ENCODE measurements around the gene FSIP1.

Gene FSIP1

DNA sequence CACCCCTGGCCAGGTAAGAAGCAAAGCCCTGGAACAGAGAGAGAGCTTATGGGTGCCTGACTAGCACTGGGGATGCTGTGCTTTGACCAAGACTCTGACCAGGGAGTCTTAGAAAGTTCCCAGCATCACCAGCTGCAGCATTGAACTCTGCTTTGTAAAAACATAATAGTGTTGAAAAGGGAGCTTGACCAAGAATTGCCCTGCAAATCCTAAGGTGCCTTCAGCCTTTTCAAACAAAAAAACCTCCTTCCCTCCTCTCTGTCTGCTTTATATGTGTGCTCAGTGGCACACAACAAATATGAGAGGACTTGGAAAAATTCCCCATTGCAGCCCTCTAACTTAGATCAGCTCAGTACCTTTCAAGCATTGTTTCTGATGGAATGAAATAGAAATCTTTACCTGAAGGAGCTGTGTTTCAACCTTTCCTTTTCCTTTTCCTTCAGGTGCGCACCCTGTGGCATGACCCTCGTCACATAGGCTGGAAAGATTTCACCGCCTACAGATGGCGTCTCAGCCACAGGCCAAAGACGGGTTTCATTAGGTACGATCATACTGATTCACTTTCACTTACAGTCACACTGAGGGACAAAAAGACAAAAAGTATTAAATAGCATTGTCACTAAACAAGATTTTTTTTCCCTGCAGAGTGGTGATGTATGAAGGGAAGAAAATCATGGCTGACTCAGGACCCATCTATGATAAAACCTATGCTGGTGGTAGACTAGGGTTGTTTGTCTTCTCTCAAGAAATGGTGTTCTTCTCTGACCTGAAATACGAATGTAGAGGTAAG is 188.8 kb downstream of the FSIP1 start:
- DNase-seq (ENCODE audit: low spot score), result no peak

DNA sequence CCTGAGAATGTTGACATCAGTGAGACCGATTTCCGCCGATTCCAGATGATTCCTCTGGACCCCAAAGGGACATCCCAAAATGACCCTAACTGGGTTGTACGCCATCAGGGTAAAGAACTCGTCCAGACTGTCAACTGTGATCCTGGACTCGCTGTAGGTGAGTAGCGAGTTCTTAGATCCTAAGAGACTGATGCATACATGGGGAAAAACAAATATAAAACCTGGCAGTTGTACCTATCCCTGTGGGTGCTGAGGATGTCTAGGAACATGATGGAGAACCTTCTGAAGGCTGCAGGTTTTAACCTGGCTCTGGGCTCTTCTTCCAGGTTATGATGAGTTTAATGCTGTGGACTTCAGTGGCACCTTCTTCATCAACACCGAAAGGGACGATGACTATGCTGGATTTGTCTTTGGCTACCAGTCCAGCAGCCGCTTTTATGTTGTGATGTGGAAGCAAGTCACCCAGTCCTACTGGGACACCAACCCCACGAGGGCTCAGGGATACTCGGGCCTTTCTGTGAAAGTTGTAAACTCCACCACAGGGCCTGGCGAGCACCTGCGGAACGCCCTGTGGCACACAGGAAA is 189.5 kb downstream of the FSIP1 start:
- no peak for DNase-seq (ENCODE audit: low spot score)

DNA sequence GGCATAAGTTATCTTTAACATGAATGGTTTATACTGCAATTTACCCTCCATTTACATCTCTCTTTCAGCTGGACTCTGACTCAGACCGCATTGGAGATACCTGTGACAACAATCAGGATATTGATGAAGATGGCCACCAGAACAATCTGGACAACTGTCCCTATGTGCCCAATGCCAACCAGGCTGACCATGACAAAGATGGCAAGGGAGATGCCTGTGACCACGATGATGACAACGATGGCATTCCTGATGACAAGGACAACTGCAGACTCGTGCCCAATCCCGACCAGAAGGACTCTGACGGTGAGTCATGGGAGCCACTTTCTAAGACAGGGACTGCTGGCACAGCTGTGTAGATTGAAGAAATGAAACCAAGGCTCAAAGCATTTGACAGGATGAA is 190.1 kb downstream of the FSIP1 start:
- DNase-seq (ENCODE audit: low spot score), result no peak

DNA sequence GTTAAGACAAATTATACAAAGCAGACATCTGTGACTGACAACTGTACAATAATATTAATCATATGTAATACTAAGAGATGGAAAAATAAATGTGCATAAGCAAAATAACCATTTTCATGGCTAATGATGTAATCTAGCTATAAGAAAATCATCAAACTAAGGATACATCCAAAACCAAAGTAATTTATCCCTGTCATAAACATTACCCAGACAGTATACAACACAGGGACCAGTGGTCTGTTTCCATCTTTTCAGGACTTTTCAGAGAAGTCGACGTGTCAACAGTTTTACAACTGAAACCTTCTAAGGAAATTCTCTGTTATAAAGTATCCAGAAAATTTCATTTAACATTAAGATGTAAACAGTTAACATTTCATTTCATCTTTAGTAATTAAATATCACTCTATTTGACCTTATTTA is 190.7 kb downstream of the FSIP1 start:
- DNase-seq (ENCODE audit: low spot score), result no peak

DNA sequence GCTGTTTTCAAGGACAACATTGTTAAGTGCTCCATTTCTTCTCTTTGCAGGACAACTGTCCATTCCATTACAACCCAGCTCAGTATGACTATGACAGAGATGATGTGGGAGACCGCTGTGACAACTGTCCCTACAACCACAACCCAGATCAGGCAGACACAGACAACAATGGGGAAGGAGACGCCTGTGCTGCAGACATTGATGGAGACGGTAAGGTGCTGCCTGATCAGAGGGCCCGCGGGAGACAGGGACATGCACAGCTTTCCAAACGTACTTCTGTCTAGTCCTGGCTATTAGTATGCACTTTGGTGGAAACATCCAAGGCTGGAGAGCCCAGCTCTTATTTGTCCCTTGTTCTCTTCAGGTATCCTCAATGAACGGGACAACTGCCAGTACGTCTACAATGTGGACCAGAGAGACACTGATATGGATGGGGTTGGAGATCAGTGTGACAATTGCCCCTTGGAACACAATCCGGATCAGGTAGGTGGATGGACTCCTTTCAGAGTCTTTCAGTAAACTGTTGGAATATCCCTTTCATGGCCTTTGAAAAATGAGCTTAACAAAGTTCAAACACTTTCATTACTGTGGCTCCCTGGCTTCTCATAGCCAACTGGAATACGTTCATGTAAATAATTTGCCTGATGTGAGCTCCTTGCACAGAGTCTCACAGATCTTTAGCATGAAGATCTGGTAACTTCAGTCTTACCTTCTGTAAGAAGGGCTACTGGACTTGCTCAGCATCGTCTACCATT is 191.3 kb downstream of the FSIP1 start:
- DNase-seq (ENCODE audit: low spot score), result no peak

DNA sequence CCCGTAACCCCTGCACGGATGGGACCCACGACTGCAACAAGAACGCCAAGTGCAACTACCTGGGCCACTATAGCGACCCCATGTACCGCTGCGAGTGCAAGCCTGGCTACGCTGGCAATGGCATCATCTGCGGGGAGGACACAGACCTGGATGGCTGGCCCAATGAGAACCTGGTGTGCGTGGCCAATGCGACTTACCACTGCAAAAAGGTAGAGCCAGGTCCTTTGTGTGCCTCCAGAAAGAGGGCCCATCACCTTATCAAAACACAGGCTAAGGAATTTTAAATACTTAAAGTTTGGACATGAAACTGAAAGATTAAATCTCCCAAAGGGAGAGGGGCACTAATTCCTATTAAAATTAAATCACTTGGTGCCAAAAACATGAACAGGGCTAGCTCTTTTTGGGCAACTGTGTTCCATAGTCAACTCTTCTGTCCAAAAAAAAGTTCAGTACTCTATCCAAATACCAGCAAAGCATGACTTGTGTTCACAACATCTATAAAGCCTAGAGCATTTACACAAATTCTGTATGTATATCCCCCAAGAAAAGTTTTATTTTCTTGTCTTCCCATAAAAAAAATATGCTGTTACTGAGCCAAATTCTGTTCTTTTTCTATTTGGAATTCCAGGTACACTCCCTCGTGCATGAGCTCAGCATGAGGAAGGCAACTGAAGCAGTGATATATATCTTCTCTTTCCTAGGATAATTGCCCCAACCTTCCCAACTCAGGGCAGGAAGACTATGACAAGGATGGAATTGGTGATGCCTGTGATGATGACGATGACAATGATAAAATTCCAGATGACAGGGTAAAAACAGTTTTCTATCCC is 192.6 kb downstream of the FSIP1 start:
- DNase-seq (ENCODE audit: low spot score), result no peak

DNA sequence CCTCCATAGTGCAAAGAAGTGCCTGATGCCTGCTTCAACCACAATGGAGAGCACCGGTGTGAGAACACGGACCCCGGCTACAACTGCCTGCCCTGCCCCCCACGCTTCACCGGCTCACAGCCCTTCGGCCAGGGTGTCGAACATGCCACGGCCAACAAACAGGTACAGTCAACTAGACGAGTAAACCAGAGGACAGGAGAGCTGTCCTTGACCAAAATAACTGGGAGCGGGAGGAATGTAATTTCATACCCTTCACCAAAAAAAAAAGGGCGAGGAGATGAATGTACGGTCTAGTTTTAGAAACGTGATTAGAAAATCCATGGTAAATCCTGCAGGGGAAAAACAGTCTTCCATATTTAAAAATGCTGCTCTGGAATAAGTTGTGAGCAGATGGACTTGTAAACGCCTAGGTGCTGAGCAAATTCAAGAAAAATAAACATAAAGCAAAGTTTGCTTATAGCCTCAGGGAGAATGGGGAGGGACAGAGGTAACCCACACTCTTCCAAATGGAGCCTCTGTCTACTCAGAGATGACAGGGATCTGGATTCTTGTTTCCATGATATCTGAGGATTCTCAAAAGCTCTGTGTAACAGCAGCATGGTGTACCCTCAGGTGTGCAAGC is 193.3 kb downstream of the FSIP1 start:
- DNase-seq (ENCODE audit: low spot score), result no peak

DNA sequence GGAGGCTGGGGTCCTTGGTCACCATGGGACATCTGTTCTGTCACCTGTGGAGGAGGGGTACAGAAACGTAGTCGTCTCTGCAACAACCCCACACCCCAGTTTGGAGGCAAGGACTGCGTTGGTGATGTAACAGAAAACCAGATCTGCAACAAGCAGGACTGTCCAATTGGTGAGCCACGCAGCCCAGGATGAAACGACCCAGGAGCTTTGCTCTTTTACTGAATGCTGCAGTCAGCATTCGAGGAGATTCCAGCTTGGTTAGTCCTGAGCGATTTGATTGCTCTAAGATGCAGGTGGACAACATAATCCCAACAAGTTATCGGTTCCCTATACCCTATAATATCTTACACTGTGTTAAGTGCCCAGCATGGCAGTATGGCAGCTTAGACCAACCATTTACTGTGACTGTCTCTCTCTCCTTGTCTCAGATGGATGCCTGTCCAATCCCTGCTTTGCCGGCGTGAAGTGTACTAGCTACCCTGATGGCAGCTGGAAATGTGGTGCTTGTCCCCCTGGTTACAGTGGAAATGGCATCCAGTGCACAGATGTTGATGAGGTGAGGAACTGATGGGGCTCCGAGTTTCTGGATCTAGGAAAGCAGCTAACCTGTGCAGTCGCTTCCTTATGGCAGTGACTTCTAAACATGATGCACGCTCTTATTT is 194.0 kb downstream of the FSIP1 start:
- no peak for DNase-seq (ENCODE audit: low spot score)

DNA sequence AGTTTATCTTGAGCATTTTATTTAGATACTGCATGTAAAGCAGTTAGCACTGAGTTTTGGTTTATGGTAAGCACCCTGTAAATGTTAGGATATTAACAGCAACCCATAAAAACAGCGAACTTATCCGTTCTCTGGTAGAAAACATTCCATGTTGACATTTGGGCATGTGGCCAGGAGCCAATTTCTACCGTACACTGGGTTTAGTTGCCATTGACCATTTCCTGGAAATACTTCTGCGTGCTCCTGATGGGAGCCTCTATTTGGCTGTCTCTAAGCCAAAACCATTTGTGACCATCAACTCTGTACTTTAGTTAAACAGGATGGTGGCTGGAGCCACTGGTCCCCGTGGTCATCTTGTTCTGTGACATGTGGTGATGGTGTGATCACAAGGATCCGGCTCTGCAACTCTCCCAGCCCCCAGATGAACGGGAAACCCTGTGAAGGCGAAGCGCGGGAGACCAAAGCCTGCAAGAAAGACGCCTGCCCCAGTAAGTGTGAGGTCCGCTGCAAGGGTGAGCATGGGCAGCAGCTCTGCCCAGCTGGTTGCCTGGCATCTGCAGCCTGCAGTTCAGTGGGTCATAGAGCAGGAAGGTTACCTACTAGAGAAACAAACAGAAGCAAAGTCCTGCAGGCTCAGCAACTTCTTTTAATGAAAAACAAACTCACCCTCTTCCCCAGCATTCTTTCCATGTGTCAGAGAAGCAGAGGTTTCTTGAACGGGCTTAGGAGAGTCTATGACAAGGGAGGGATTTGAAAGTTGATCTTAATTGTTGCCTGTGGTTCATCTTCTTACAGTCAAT is 194.7 kb downstream of the FSIP1 start:
- no peak for DNase-seq (ENCODE audit: low spot score)

DNA sequence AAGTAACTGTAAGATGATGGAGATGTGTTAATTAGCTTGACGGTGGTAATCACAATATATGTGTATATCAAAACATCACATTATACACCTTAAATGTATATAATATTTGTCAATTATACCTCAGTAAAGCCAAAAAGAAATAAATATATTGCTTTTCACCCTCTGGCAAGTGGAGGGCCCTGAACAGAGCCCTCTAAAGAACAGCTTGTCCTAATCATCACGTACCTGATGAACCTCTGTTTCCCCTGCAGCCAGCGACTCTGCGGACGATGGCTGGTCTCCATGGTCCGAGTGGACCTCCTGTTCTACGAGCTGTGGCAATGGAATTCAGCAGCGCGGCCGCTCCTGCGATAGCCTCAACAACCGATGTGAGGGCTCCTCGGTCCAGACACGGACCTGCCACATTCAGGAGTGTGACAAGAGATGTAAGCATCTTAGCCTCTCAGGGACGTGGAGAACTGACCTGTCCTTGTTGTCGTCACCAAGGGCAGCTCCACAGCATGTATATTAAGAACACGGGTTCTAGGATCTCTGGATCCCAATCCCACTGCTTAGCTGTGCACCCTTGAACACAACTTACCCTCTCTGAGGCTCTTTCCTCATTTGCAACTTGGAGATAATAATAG is 195.4 kb downstream of the FSIP1 start:
- DNase-seq (ENCODE audit: low spot score), result no peak

DNA sequence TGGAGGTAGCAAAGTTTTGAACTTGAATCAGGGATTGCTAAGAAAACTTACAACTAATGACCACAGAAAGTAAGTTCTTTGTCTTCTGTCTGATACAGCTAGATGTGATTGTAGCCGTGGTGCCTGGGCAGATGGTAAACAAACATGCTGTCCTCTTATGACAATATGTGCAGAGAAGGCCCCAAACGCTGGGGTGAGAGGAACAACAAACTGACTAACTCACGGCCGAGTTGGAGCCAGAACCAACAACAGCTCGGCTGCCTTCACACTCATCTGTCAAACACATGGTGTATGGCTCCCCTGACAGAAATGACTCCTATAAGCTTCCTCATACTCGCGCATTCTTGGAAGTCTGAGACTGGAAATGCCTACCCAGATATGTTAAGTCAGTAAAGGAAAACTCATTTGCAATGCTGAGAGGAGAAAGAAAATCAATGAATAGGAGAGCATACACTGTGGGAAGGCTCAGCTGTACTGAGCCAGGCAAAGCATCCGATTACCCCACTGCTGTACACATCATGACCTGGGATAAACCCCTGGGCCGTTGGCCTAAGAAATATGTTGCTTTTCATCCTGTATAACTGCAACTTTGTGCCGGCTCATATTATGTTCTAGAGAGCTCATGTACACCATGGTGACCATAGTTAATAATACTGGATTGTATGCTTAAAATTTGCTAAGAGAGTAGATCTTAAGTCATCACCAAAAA is 196.1 kb downstream of the FSIP1 start:
- DNase-seq (ENCODE audit: low spot score), result no peak

DNA sequence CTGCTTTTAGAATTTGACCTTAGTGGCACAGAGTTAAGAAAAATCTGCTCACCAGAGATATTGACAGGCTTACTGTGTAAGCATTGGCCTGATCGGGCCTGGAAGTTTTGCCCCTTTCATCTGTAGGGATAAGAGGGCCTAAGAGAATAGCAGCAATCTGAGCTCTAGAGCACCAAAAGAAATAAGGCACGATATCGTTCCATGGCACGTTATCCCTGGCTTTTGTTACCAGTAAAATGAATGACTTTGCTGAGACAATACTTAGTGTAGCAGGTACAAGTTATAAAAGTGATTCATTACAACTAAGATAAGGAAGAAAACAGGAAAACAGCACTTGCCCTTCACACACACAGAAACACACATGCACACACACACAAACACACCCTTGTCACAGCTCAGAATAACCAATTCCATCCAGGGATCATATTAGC is 196.8 kb downstream of the FSIP1 start:
- DNase-seq (ENCODE audit: low spot score), result no peak

DNA sequence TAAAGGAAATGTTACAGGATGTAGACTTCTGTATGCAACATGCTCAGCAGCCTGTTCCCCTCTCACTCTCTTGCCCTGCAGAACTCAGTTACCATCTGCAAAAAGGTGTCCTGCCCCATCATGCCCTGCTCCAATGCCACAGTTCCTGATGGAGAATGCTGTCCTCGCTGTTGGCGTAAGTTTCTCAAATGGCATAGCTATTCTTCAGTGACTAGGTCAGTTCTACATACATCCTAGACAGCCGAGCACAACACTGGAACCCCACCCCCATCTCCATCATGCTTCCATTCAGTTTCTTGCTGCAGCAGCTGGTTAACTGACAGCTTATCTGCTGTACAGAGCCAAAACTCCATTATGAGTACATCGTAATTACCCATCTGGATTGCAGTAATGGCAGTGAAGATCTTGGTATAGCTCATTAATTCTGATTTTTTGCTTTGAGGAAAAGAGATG is 197.2 kb downstream of the FSIP1 start:
- DNase-seq (ENCODE audit: low spot score), result no peak

DNA sequence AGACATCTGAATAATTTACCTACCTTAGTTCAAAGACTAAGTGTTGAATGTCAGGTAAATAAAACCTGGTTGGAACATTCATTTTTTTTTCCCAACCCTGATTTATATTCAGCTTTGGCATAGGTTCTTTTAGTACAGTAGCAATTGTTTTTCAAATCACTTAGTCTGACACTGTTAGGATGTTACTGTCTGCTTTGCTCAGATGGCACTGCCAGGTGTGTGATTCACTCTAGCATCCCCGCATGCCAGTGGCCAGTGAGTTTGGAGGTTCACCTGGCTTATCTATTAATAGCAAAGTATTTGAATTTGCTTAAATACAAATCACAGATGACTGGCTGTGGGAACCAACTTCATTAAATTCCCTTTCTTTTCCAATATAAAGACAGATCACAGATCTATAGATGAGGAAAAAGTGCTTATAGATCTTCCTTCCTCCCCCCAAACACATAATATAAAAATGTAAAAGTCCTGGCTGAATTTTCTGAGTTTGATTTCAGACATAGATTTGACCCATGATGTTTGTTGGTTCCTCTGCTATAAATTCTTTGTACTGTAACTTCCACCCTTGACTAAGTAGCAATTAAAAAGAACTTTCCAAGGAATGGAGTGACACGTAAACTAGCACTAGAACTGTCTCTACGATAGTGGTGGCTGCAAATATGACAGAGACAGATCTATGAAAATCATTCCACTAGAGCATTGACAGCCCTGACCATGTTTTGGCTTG is 197.8 kb downstream of the FSIP1 start:
- no peak for DNase-seq (ENCODE audit: low spot score)

DNA sequence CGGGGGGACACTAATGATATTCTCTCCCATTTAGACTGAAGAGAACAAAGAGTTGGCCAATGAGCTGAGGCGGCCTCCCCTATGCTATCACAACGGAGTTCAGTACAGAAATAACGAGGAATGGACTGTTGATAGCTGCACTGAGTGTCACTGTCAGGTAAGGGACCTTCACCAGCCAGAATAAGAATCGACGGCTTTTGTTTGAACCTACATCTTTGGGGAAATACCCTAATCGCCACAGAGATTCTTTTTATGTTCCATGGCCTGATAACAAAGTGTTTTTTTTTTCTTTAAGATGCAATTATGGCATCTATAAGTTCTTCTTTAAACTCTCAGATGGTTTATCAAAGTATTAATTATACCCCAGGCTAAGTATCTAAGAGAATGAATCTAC is 198.4 kb downstream of the FSIP1 start:
- no peak for DNase-seq (ENCODE audit: low spot score)

DNA sequence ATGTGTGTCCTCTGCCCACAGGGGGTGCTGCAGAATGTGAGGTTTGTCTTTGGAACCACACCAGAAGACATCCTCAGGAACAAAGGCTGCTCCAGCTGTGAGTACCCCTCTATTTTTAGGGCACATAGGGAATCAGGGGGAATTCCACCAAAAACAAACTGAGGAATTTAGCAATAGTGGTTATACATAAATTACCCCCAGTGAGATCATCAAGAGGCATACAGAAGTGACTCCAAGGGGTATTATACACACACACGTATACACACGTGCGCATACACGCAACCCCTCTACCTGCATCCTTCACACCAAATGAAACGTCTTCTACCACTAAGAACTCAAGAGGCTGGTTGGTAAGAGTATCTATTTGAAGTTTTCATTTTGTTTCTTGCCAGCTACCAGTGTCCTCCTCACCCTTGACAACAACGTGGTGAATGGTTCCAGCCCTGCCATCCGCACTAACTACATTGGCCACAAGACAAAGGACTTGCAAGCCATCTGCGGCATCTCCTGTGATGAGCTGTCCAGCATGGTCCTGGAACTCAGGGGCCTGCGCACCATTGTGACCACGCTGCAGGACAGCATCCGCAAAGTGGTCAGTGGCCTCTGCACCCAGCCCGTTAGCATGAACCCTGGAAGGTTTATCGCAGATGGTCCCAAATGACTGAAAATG is 198.9 kb downstream of the FSIP1 start:
- DNase-seq (ENCODE audit: low spot score), result no peak

DNA sequence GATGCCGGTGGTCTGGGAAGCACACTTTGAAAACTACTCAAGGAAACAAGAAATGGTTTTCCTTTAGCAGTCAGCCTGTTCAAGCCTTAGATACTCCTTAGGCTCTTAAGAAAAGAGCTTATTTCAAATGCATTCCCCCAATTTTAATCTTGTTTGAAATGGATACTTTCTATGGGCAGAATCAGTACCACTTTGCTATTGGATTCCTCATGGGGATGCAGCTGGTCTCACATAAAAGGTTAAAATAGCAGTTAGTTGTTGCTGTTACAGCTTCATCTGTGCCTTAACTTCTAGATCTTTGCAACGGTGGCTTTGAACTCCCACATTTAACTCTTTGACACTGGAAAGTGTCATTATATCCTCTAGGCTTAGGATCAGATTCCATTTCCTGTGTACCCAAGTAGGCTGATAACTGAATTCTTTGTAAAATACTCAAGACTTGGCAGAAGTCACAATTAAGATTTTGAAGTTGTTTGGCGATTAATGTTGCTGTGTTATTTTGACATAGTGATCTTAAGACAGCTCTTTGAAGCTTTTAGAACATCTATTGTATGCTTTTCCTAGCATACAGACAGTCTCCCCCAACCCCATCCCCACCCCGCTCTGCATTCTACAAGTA is 199.6 kb downstream of the FSIP1 start:
- no peak for DNase-seq (ENCODE audit: low spot score)

Data from AG08396 (cell line).